ENCODE data around the gene OR4N5. TPM values are rescaled to one million over a fixed set of nuclear protein-coding genes. Genes with fewer than 3 reads are reported as not detected.

The OR4N5 gene
- total RNA-seq, 1 experiment from 2014 or later = not detected

DNA sequence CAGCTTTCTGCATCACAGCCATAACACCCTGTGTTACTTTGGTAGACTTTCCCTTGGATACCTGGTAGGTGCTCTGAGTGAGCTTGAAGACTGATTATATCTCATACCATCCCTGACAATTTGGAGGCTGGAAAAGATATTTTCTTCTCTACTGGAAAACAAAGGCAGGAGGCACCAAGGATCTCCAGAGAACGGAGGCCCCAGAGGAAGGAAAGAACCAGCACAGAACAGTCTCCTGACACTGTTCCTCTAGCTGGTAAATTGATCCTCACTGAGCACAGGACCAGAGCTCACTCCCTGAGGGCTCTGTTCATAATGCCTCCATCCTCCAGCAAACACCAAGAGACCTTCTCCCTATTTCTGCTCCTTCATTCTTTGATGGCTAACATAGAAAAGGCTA is 52.0 kb downstream of the OR4N5 start, which contains the start of gene OR11G2:
Gene OR11G2 (plus strand): TSS at position 301 of the 400 bp plus-strand sequence. CDS start 6,542 bp downstream, outside the sequence.
- no peaks in the 10 kb centered on the region for H3F3A ChIP-seq (ENCODE audit: low read length, unreplicated experiment)
- no peaks in the 10 kb centered on the region for H3K36me3 ChIP-seq (ENCODE audit: low read depth, low read length)
- intact Hi-C loops (cut with micrococcal nuclease) = no loop called here
- CTCF ChIA-PET = no interaction called here
- H2AFZ ChIP-seq (ENCODE audit: low read length) = no peak within 1 kb of the TSS
- no peak for TF ChIP-seq EZH2 (IDR thresholded peaks at IDR 0.05; ENCODE audit: low read length, unreplicated experiment)
- no peak for TF ChIP-seq EZH2phosphoT487 (IDR thresholded peaks at IDR 0.05; ENCODE audit: borderline replicate concordance, low read length)
- TF ChIP-seq, protein P1, sequence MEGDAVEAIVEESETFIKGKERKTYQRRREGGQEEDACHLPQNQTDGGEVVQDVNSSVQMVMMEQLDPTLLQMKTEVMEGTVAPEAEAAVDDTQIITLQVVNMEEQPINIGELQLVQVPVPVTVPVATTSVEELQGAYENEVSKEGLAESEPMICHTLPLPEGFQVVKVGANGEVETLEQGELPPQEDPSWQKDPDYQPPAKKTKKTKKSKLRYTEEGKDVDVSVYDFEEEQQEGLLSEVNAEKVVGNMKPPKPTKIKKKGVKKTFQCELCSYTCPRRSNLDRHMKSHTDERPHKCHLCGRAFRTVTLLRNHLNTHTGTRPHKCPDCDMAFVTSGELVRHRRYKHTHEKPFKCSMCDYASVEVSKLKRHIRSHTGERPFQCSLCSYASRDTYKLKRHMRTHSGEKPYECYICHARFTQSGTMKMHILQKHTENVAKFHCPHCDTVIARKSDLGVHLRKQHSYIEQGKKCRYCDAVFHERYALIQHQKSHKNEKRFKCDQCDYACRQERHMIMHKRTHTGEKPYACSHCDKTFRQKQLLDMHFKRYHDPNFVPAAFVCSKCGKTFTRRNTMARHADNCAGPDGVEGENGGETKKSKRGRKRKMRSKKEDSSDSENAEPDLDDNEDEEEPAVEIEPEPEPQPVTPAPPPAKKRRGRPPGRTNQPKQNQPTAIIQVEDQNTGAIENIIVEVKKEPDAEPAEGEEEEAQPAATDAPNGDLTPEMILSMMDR (conservative IDR thresholded peaks at IDR 0.05; ENCODE audit: low read depth, low read length) = no peak
- H3K9ac ChIP-seq (ENCODE audit: low read length) = no peak within 1 kb of the TSS
- H3K4me1 ChIP-seq (ENCODE audit: insufficient read depth, low read length) = no peaks in the 10 kb centered on the region
- DNase-seq (no peak), ATAC-seq (no peak)
- peaks cover 43% of the 10 kb centered on the region for H3K27me3 ChIP-seq (ENCODE audit: low read length)
- H3K79me2 ChIP-seq (ENCODE audit: low read length) = no peaks in the 10 kb centered on the region
- H3K9me3 ChIP-seq (ENCODE audit: low read length) = no peaks in the 10 kb centered on the region
- no peak within 1 kb of the TSS for H3K4me3 ChIP-seq (ENCODE audit: low read length)
- H3K27ac ChIP-seq (ENCODE audit: low read length) = no peak within 1 kb of the TSS
- no TSS peak for BruUV-seq (replicated peaks)
- POLR2A ChIA-PET (ENCODE audit: unreplicated experiment) = no interaction called here
- H3K9me2 ChIP-seq (replicated peaks; ENCODE audit: low read length) = no peaks in the 10 kb centered on the region
- no peaks in the 10 kb centered on the region for H4K20me1 ChIP-seq (ENCODE audit: low read length)
- H3K4me2 ChIP-seq (ENCODE audit: low read length) = no peak within 1 kb of the TSS

DNA sequence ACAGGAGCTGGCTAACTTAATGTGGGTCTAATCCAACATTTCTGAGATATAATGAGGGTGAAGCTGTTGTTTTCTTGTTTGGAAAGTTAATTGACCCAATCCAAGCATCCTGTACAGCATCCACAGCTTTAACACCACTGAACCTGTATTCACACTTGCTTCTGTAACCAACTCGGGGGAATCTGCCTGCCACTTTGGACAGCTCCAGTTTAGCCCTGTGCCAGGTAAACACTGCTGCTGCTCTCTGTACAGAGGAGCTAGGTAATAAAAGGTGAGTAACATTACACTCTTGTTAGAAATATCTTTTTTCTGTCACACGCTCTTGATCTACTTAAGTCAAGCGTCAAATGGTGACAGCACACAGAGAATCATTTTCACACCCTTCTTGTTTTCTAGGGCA is 52.8 kb downstream of the OR4N5 start:
- no peaks in the 10 kb centered on the region for H3F3A ChIP-seq (ENCODE audit: low read length, unreplicated experiment)
- no peaks in the 10 kb centered on the region for H3K36me3 ChIP-seq (ENCODE audit: low read depth, low read length)
- H4K20me1 ChIP-seq (ENCODE audit: low read length) = no peaks in the 10 kb centered on the region
- BruUV-seq (replicated peaks) = no TSS peak
- no peak overlapping the region for H3K4me3 ChIP-seq (ENCODE audit: low read length)
- no peaks in the 10 kb centered on the region for H3K9me3 ChIP-seq (ENCODE audit: low read length)
- no peaks in the 10 kb centered on the region for H3K79me2 ChIP-seq (ENCODE audit: low read length)
- no peak overlapping the region for H3K4me2 ChIP-seq (ENCODE audit: low read length)
- intact Hi-C loops (cut with micrococcal nuclease) = no loop called here
- H3K27ac ChIP-seq (ENCODE audit: low read length) = no peak overlapping the region
- POLR2A ChIA-PET (ENCODE audit: unreplicated experiment) = no interaction called here
- H2AFZ ChIP-seq (ENCODE audit: low read length) = no peak overlapping the region
- peaks cover 45% of the 10 kb centered on the region for H3K27me3 ChIP-seq (ENCODE audit: low read length)
- H3K9me2 ChIP-seq (replicated peaks; ENCODE audit: low read length) = no peaks in the 10 kb centered on the region
- TF ChIP-seq EZH2phosphoT487 (IDR thresholded peaks at IDR 0.05; ENCODE audit: borderline replicate concordance, low read length) (no peak), EZH2 (IDR thresholded peaks at IDR 0.05; ENCODE audit: low read length, unreplicated experiment) (no peak)
- TF ChIP-seq, protein P1 (conservative IDR thresholded peaks at IDR 0.05; ENCODE audit: low read depth, low read length) = no peak
- ATAC-seq = no peak
- CTCF ChIA-PET = no interaction called here
- no peak overlapping the region for H3K9ac ChIP-seq (ENCODE audit: low read length)
- no peaks in the 10 kb centered on the region for H3K4me1 ChIP-seq (ENCODE audit: insufficient read depth, low read length)
- no peak for DNase-seq

DNA sequence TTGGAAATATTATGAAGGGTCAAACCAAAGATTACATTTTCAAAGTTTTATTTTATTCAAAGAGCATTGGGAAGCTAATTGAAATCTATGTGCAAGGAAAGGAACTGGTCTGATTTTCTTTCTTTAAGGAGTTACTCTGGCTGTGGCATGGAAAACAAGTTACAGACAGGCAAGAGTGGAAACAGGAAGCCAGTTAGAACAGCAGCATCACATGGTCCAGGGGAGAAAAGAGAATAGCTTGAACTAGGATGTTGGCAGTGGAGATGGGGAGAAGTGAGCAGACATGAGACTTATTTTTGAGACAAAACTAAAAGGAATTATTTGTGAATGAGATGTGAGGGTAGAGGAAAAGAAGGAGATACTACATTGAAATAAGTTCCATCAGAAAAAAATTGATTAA is 55.5 kb downstream of the OR4N5 start:
- Histone ChIP-seq H2AFZ (ENCODE audit: low read length) (no peak overlapping the region), H3K27ac (ENCODE audit: low read length) (no peak overlapping the region), H3K9ac (ENCODE audit: low read length) (no peak overlapping the region), H3F3A (ENCODE audit: low read length, unreplicated experiment) (no peaks in the 10 kb centered on the region), H3K4me1 (ENCODE audit: insufficient read depth, low read length) (no peaks in the 10 kb centered on the region), H3K4me3 (ENCODE audit: low read length) (no peak overlapping the region), H3K27me3 (ENCODE audit: low read length) (peaks cover 53% of the 10 kb centered on the region), H3K36me3 (ENCODE audit: low read depth, low read length) (no peaks in the 10 kb centered on the region), H4K20me1 (ENCODE audit: low read length) (no peaks in the 10 kb centered on the region), H3K4me2 (ENCODE audit: low read length) (no peak overlapping the region), H3K79me2 (ENCODE audit: low read length) (no peaks in the 10 kb centered on the region), H3K9me2 (replicated peaks; ENCODE audit: low read length) (no peaks in the 10 kb centered on the region), H3K9me3 (ENCODE audit: low read length) (no peaks in the 10 kb centered on the region)
- ChIA-PET POLR2A (ENCODE audit: unreplicated experiment) (no interaction called here), CTCF (no interaction called here)
- DNase-seq (no peak), ATAC-seq (no peak)
- no TSS peak for BruUV-seq (replicated peaks)
- TF ChIP-seq EZH2phosphoT487 (IDR thresholded peaks at IDR 0.05; ENCODE audit: borderline replicate concordance, low read length) = no peak
- intact Hi-C loops (cut with micrococcal nuclease) = no loop called here

Other genes starting within 250 kb of the OR4N5 start
- gene OR4K5, start 218.2 kb upstream of the OR4N5 start, total RNA-seq (2014; rRNA removed) = not detected in 2 replicates
- gene OR4K1, start 207.9 kb upstream of the OR4N5 start, total RNA-seq (2014; rRNA removed) = not detected in 2 replicates
- not detected in 2 replicates for gene OR4K15, start 163.2 kb upstream of the OR4N5 start, total RNA-seq (2014; rRNA removed)
- gene OR4Q2, start 136.7 kb upstream of the OR4N5 start, total RNA-seq (2014; rRNA removed) = not detected in 2 replicates
- not detected in 2 replicates for gene OR4K14, start 119.5 kb upstream of the OR4N5 start, total RNA-seq (2014; rRNA removed)
- not detected in 2 replicates for gene OR4K13, start 102.8 kb upstream of the OR4N5 start, total RNA-seq (2014; rRNA removed)
- gene OR4L1, start 78.8 kb upstream of the OR4N5 start, total RNA-seq (2014; rRNA removed) = not detected in 2 replicates
- not detected in 2 replicates for gene OR4K17, start 28.1 kb upstream of the OR4N5 start, total RNA-seq (2014; rRNA removed)
- gene OR11G2, start 52.1 kb downstream of the OR4N5 start, total RNA-seq (2014; rRNA removed) = not detected in 2 replicates
- not detected in 2 replicates for gene OR11H6, start 84.9 kb downstream of the OR4N5 start, total RNA-seq (2014; rRNA removed)
- gene OR11H7, start 90.2 kb downstream of the OR4N5 start, total RNA-seq (2014; rRNA removed) = not detected in 2 replicates
- gene OR11H4, start 100.5 kb downstream of the OR4N5 start, total RNA-seq (2014; rRNA removed) = not detected in 2 replicates
- 9.8 and 23.3 TPM in 2 replicates for gene TTC5, start 167.1 kb downstream of the OR4N5 start, total RNA-seq (2014; rRNA removed)
- 32.8 and 35.0 TPM in 2 replicates for gene CCNB1IP1, start 194.5 kb downstream of the OR4N5 start, total RNA-seq (2014; rRNA removed)
- gene PARP2, start 204.8 kb downstream of the OR4N5 start, total RNA-seq (2014; rRNA removed) = 35.6 and 38.3 TPM in 2 replicates